MM.1S (cell line): Measurements from ENCODE around the gene HES1.

Source experiments
- DNase-seq: peaks from one replicate; pipeline ENCODE4 v3.0.0-alpha.2; 2015
- H2AFZ ChIP-seq: fragments of 300-600 bp; sonication (generic); 2 replicates; pipeline ENCODE4 v1.6.0; 2016; ENCODE audit warnings: antibody characterized with exemption, low read length
- H3F3A ChIP-seq: fragments of 300-600 bp; sonication (generic); 2 replicates; pipeline ENCODE4 v1.6.1; 2016; ENCODE audit warnings: mild to moderate bottlenecking, antibody characterized with exemption, low read length, moderate library complexity, mixed read lengths; ENCODE audit not compliant: insufficient read depth
- H3K27ac ChIP-seq: fragments of 300-600 bp; sonication (generic); 2 replicates; pipeline ENCODE4 v1.5.1; 2016; ENCODE audit warnings: mild to moderate bottlenecking, low read length
- H3K27me3 ChIP-seq: fragments of 300-600 bp; sonication (generic); replicated peaks from 2 replicates; pipeline ENCODE4 v1.6.0; 2016; ENCODE audit warnings: low read length; ENCODE audit not compliant: insufficient read depth
- H3K36me3 ChIP-seq: fragments of 300-600 bp; sonication (generic); replicated peaks from 2 replicates; pipeline ENCODE4 v1.6.1; 2016; ENCODE audit warnings: mild to moderate bottlenecking, low read length, mixed read lengths; ENCODE audit not compliant: insufficient read depth
- H3K4me1 ChIP-seq: fragments of 300-600 bp; sonication (generic); 2 replicates; pipeline ENCODE4 v1.6.1; 2016; ENCODE audit warnings: low read length, mixed read lengths
- H3K4me2 ChIP-seq: fragments of 300-600 bp; sonication (generic); 2 replicates; pipeline ENCODE4 v1.6.0; 2016; ENCODE audit warnings: low read depth, low read length
- H3K4me3 ChIP-seq: fragments of 300-600 bp; sonication (generic); 2 replicates; pipeline ENCODE4 v1.5.1; 2016; ENCODE audit warnings: low read length, mixed read lengths
- H3K79me2 ChIP-seq: fragments of 300-600 bp; sonication (generic); 2 replicates; pipeline ENCODE4 v1.6.1; 2016; ENCODE audit warnings: mixed run types, low read length, mixed read lengths
- H3K9ac ChIP-seq: fragments of 300-600 bp; sonication (generic); 2 replicates; pipeline ENCODE4 v1.6.1; 2016; ENCODE audit warnings: low read length, mixed read lengths
- H3K9me2 ChIP-seq: fragments of 300-600 bp; sonication (generic); replicated peaks from 2 replicates; pipeline ENCODE4 v1.6.1; 2016; ENCODE audit warnings: mild to moderate bottlenecking, low read length, mixed read lengths; ENCODE audit not compliant: insufficient read depth
- H3K9me3 ChIP-seq: fragments of 300-600 bp; sonication (generic); replicated peaks from 2 replicates; pipeline ENCODE4 v1.6.1; 2016; ENCODE audit warnings: mild to moderate bottlenecking, low read length, mixed read lengths; ENCODE audit not compliant: insufficient read depth
- H4K20me1 ChIP-seq: fragments of 300-600 bp; sonication (generic); 2 replicates; pipeline ENCODE4 v1.6.1; 2016; ENCODE audit warnings: mild to moderate bottlenecking, low read length, moderate library complexity, mixed read lengths; ENCODE audit not compliant: insufficient read depth
- EZH2 ChIP-seq: fragments of 300-600 bp; sonication (generic); optimal IDR thresholded peaks from 2 replicates; pipeline ENCODE3; 2017; ENCODE audit warnings: low read depth, mild to moderate bottlenecking, antibody characterized with exemption, low read length, mixed read lengths
- EZH2phosphoT487 ChIP-seq: fragments of 300-600 bp; sonication (generic); IDR thresholded peaks from 2 replicates; pipeline ENCODE4 v1.6.1; 2018; ENCODE audit warnings: antibody characterized with exemption, low read length
- TF ChIP-seq, protein P1 (sequence below): fragments of 300-600 bp; sonication (generic); IDR thresholded peaks from 2 replicates; pipeline ENCODE4 v1.5.1; 2016; ENCODE audit warnings: antibody characterized with exemption, low read length, mixed read lengths

Gene HES1

DNA sequence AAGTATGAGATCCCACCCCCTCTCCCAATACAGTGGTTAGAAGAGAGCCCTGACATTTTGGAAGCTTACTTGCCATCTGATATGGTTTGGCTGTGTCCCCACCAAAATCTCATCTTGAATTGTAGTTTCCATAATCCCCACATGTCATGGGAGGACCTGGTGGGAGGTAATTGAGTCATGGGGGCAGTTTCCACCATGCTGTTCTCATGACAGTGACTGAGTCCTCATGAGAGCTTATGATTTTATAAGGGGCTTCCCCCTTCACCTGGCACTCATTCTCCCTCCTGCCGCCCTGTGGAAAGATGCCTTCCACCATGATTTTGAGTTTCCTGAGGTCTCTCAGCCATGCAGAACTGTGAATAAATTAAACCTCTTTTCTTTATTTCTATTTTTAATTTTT lies 28.8 kb upstream of the HES1 start:
- H3K4me2 ChIP-seq, result no peak overlapping the region
- TF ChIP-seq EZH2phosphoT487, result no peak
- TF ChIP-seq EZH2, result no peak
- TF ChIP-seq, protein P1, sequence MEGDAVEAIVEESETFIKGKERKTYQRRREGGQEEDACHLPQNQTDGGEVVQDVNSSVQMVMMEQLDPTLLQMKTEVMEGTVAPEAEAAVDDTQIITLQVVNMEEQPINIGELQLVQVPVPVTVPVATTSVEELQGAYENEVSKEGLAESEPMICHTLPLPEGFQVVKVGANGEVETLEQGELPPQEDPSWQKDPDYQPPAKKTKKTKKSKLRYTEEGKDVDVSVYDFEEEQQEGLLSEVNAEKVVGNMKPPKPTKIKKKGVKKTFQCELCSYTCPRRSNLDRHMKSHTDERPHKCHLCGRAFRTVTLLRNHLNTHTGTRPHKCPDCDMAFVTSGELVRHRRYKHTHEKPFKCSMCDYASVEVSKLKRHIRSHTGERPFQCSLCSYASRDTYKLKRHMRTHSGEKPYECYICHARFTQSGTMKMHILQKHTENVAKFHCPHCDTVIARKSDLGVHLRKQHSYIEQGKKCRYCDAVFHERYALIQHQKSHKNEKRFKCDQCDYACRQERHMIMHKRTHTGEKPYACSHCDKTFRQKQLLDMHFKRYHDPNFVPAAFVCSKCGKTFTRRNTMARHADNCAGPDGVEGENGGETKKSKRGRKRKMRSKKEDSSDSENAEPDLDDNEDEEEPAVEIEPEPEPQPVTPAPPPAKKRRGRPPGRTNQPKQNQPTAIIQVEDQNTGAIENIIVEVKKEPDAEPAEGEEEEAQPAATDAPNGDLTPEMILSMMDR, result no peak
- H3K9ac ChIP-seq, result no peak overlapping the region
- peaks cover 28% of the 10 kb centered on the region for H3K4me1 ChIP-seq
- H3K9me3 ChIP-seq, result no peaks in the 10 kb centered on the region
- peaks cover 29% of the 10 kb centered on the region for H3F3A ChIP-seq
- no peaks in the 10 kb centered on the region for H3K9me2 ChIP-seq
- no peak overlapping the region for H3K27ac ChIP-seq
- H3K36me3 ChIP-seq, result no peaks in the 10 kb centered on the region
- no peaks in the 10 kb centered on the region for H4K20me1 ChIP-seq
- no peak overlapping the region for H3K4me3 ChIP-seq
- no peaks in the 10 kb centered on the region for H3K79me2 ChIP-seq
- no peaks in the 10 kb centered on the region for H3K27me3 ChIP-seq
- DNase-seq, result no peak
- no peak overlapping the region for H2AFZ ChIP-seq

DNA sequence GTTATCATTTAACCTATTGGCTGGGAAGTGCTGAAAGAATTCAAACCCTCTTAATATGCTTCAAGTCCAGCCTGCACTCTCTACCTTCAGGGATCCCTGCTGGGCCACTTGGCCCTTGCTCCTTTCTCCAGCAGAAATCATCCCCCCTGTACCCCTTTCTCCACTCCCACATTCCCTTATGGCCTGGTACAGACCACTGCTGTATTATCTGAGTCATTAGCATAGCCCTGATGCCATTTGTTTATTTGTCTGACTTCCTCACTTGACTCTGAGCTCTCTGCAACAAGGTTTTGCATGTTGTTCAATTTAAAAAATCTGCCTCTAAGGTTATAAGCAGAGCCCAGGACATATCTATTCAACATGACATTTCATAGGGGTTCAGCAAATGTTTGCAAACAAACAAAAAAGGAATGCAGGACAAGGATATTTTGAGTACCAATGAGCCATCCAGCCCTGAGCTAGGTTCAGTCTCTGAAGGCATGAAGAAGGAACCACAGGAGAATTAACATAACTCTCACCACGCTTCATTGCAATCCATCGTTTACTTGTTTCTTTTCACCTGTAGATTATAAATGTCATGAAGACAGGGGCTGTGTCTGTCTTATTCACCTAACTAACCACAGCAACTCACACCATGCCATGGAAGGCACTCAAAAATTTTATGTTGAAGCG lies 26.6 kb upstream of the HES1 start:
- H2AFZ ChIP-seq, result no peak overlapping the region
- DNase-seq, result no peak

GRCh38 chr3:194110483-194110882 lies 25.5 kb upstream of the HES1 start:
- Histone ChIP-seq H3K9me3 (no peaks in the 10 kb centered on the region), H3F3A (no peaks in the 10 kb centered on the region), H3K9ac (no peak overlapping the region), H3K4me3 (no peak overlapping the region), H3K79me2 (no peaks in the 10 kb centered on the region), H3K27me3 (no peaks in the 10 kb centered on the region), H3K4me1 (no peaks in the 10 kb centered on the region), H3K27ac (no peak overlapping the region), H3K9me2 (no peaks in the 10 kb centered on the region), H3K4me2 (no peak overlapping the region), H2AFZ (no peak overlapping the region), H4K20me1 (no peaks in the 10 kb centered on the region), H3K36me3 (no peaks in the 10 kb centered on the region)
- no peak for DNase-seq
- TF ChIP-seq EZH2 (no peak), EZH2phosphoT487 (no peak)
- TF ChIP-seq, protein P1, result no peak

More for the DNA sequence above, 26.6 kb upstream of the HES1 start:
- Histone ChIP-seq H3K27me3 (no peaks in the 10 kb centered on the region), H3K4me1 (peaks cover 10% of the 10 kb centered on the region), H3K79me2 (no peaks in the 10 kb centered on the region), H3K27ac (no peak overlapping the region), H3K9me2 (no peaks in the 10 kb centered on the region), H4K20me1 (no peaks in the 10 kb centered on the region), H3K9me3 (no peaks in the 10 kb centered on the region), H3F3A (peaks cover 6% of the 10 kb centered on the region), H3K4me3 (no peak overlapping the region), H3K9ac (no peak overlapping the region), H3K4me2 (no peak overlapping the region), H3K36me3 (no peaks in the 10 kb centered on the region)
- TF ChIP-seq, protein P1, result no peak
- TF ChIP-seq EZH2phosphoT487 (no peak), EZH2 (no peak)
